IPS-20b (cell line): ENCODE results near the gene ASTN2.

Experiments
- H3K27ac ChIP-seq: one replicate; pipeline ENCODE4 v1.5.1; 2013; ENCODE audit warnings: low read length
- H3K27me3 ChIP-seq: 2 replicates; pipeline ENCODE4 v1.6.1; 2013; ENCODE audit warnings: mild to moderate bottlenecking, low read length, inconsistent platforms; ENCODE audit not compliant: insufficient read depth
- H3K36me3 ChIP-seq: 2 replicates; pipeline ENCODE4 v1.6.1; 2013; ENCODE audit warnings: low read depth, mild to moderate bottlenecking, inconsistent platforms, low read length, moderate library complexity; ENCODE audit not compliant: insufficient read depth
- H3K4me1 ChIP-seq: 2 replicates; pipeline ENCODE4 v1.6.1; 2013; ENCODE audit warnings: mild to moderate bottlenecking, control low read depth, inconsistent platforms, low read length, moderate library complexity; ENCODE audit not compliant: insufficient read depth
- H3K4me3 ChIP-seq: 2 replicates; pipeline ENCODE4 v1.5.1; 2013; ENCODE audit warnings: mild to moderate bottlenecking, low read length, inconsistent platforms
- H3K9ac ChIP-seq: 2 replicates; pipeline ENCODE4 v1.6.1; 2013; ENCODE audit warnings: low read depth, mild to moderate bottlenecking, inconsistent platforms, low read length, moderate library complexity
- H3K9me3 ChIP-seq: 2 replicates; pipeline ENCODE4 v1.6.1; 2013; ENCODE audit warnings: mild to moderate bottlenecking, low read depth, low read length, inconsistent platforms; ENCODE audit not compliant: insufficient read depth

Gene ASTN2

DNA sequence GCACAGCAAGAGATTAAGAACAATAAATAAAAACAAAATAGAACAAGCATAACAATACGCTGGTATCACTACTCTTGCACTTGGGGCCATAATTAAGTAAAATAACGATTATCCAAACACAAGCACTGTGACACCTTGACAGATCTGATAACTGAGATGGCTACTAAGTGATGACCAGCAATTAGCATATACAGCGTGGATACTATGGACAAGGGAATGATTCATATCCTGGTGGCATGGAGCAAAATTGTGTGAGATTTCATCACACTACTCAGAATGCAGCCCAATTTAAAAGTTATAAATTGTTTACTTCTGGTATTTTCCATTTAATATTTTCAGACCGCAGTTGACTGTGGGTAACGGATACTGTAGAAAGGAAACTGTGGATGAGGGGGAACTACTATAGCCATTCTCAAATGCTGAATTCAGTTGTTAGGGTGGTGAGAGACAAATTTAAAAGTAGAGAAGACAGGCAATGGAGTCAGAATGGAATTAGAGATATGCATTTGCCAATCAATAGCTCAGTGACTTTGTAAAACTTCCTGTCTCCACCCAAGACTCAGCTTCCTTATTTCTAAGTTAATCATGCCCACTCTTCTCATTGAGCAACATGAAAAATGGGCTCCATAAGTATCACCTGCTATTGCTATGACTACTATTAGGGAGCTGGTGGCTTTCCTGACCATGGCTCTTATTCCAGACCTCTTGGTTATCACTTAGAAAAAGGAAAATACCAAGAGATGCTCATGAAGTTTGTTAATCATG, 427.0 kb downstream of the ASTN2 start:
- Histone ChIP-seq H3K9me3 (no peaks in the 10 kb centered on the region), H3K4me1 (peaks cover 11% of the 10 kb centered on the region; the same call in 1 of the 2 replicates), H3K27ac (no peak overlapping the region), H3K4me3 (no peak overlapping the region), H3K27me3 (no peaks in the 10 kb centered on the region), H3K36me3 (no peaks in the 10 kb centered on the region), H3K9ac (no peak overlapping the region)

GRCh38 chr9:116986015-116986414, 428.8 kb downstream of the ASTN2 start:
- H3K9me3 ChIP-seq: no peaks in the 10 kb centered on the region
- H3K4me3 ChIP-seq: no peak overlapping the region
- H3K36me3 ChIP-seq: no peaks in the 10 kb centered on the region
- H3K27me3 ChIP-seq: no peaks in the 10 kb centered on the region
- H3K9ac ChIP-seq: no peak overlapping the region
- peaks cover 11% of the 10 kb centered on the region; the same call in 1 of the 2 replicates for H3K4me1 ChIP-seq
- no peak overlapping the region for H3K27ac ChIP-seq

DNA sequence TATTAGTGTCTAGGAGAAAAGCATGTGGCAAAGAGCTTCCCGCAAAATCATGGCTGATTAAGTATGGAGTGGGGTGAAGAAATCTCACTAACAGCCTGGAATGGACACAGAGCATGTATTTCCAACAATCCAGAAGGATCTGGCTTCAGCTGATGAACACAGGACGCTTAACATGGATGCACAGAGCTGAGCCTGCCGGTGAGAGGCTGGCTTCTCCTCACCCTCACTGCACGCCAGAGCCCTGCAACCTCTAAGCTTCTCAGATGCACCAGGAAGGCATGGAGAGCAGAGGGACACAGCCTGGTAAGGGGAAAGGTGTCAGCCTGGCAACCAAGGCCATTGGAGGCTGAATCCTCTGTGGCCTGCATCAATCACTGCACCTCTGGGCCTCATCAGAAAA, 429.3 kb downstream of the ASTN2 start:
- Histone ChIP-seq H3K4me1 (peaks cover 8% of the 10 kb centered on the region; the same call in 1 of the 2 replicates), H3K36me3 (no peaks in the 10 kb centered on the region), H3K9me3 (no peaks in the 10 kb centered on the region), H3K27ac (no peak overlapping the region), H3K4me3 (no peak overlapping the region), H3K27me3 (no peaks in the 10 kb centered on the region), H3K9ac (no peak overlapping the region)

DNA sequence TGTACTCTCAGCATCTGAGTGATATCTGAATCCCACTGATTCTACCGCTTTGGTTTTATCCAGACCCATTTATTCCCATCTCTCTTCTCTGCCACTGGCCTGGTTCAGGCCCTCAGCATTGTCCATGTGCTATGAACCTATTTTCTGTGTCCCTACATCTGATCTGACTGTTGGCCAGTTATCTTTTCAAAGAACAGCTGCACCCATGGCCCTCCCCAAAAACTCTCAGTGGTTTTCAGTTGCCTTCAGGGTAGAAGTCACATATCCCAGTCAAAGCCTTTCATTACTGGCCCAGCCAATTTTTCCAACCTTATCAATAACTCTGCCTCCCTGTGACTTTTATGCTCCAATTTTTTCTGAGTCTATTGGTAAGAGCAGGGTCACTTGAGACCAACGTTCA, 430.7 kb downstream of the ASTN2 start:
- H3K36me3 ChIP-seq: no peaks in the 10 kb centered on the region
- H3K27ac ChIP-seq: no peak overlapping the region
- no peaks in the 10 kb centered on the region for H3K9me3 ChIP-seq
- peaks cover 12% of the 10 kb centered on the region for H3K4me1 ChIP-seq
- H3K27me3 ChIP-seq: no peaks in the 10 kb centered on the region
- H3K4me3 ChIP-seq: no peak overlapping the region
- H3K9ac ChIP-seq: no peak overlapping the region

- Histone ChIP-seq H3K9me3 (no peaks in the 10 kb centered on the region), H3K4me1 (peaks cover 10% of the 10 kb centered on the region), H3K9ac (no peak overlapping the region), H3K27me3 (no peaks in the 10 kb centered on the region), H3K27ac (no peak overlapping the region), H3K36me3 (no peaks in the 10 kb centered on the region), H3K4me3 (no peak overlapping the region)
Measured at GRCh38 chr9:116980582-116981120, 434.2 kb downstream of the ASTN2 start.

DNA sequence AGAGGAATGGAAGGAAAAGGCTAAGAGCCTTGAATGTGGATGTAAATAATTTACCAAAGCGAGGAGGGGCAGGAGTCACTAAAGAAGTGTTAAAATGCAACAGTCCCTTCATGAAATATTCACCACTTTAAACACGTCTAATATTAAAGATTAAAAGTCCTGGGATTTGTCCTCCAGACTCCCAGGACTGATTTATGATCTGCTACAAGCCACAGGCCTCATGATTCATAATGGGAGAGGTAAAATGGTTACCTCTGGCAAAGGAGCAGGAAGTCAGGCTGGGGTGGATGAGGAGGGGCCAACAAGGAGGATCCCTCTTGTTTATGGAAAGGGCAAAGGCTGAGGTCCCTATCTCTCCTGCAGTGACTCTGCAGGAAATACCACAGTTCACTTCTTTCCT, 435.4 kb downstream of the ASTN2 start:
- Histone ChIP-seq H3K9me3 (no peaks in the 10 kb centered on the region), H3K4me1 (peaks cover 4% of the 10 kb centered on the region), H3K9ac (no peak overlapping the region), H3K4me3 (no peak overlapping the region), H3K36me3 (0 out of 2 replicates have a peak, but pooled peaks cover 3% of the 10 kb centered on the region), H3K27me3 (no peaks in the 10 kb centered on the region), H3K27ac (no peak overlapping the region)

GRCh38 chr9:116978155-116978554, 436.7 kb downstream of the ASTN2 start:
- no peak overlapping the region for H3K9ac ChIP-seq
- no peak overlapping the region for H3K4me3 ChIP-seq
- no peak overlapping the region for H3K27ac ChIP-seq
- H3K4me1 ChIP-seq: peaks cover 4% of the 10 kb centered on the region
- 0 out of 2 replicates have a peak, but pooled peaks cover 3% of the 10 kb centered on the region for H3K36me3 ChIP-seq
- H3K27me3 ChIP-seq: no peaks in the 10 kb centered on the region
- no peaks in the 10 kb centered on the region for H3K9me3 ChIP-seq

- no peak overlapping the region for H3K27ac ChIP-seq
- H3K4me3 ChIP-seq: no peak overlapping the region
- no peak overlapping the region for H3K9ac ChIP-seq
- H3K9me3 ChIP-seq: no peaks in the 10 kb centered on the region
- H3K4me1 ChIP-seq: peaks cover 4% of the 10 kb centered on the region
- no peaks in the 10 kb centered on the region for H3K27me3 ChIP-seq
- 0 out of 2 replicates have a peak, but pooled peaks cover 3% of the 10 kb centered on the region for H3K36me3 ChIP-seq
Measured at GRCh38 chr9:116975126-116975525, 439.7 kb downstream of the ASTN2 start.

DNA sequence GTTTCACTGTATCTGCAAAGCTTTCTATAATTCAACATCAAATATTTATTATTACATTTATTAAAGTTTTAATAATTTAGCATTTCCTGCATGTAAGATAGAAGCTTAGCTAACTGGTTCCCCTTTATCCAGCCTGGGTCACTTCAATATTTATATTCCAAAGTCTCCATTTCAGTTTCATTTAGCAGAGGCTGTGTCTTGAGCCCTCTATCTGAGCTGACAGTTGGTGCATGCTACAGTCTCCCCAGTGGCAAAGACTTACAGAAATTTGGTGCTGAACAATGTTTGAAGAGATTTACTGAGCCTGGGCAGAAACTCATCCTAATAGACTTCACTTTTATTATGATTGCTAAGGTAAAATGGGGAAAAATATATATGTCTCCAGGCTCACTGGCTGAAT, 448.7 kb downstream of the ASTN2 start:
- no peaks in the 10 kb centered on the region for H3K36me3 ChIP-seq
- no peak overlapping the region for H3K9ac ChIP-seq
- no peaks in the 10 kb centered on the region for H3K9me3 ChIP-seq
- H3K27me3 ChIP-seq: no peaks in the 10 kb centered on the region
- H3K4me1 ChIP-seq: no peaks in the 10 kb centered on the region
- no peak overlapping the region for H3K27ac ChIP-seq
- no peak overlapping the region for H3K4me3 ChIP-seq

- Histone ChIP-seq H3K4me1 (no peaks in the 10 kb centered on the region), H3K9me3 (no peaks in the 10 kb centered on the region), H3K27me3 (no peaks in the 10 kb centered on the region), H3K36me3 (no peaks in the 10 kb centered on the region), H3K27ac (no peak overlapping the region), H3K4me3 (no peak overlapping the region), H3K9ac (no peak overlapping the region)
Measured at GRCh38 chr9:116964258-116964657, 450.6 kb downstream of the ASTN2 start.

- Histone ChIP-seq H3K4me1 (no peaks in the 10 kb centered on the region), H3K27me3 (no peaks in the 10 kb centered on the region), H3K27ac (no peak overlapping the region), H3K9me3 (no peaks in the 10 kb centered on the region), H3K9ac (no peak overlapping the region), H3K4me3 (no peak overlapping the region), H3K36me3 (no peaks in the 10 kb centered on the region)
Measured at GRCh38 chr9:116959809-116960208, 455.0 kb downstream of the ASTN2 start.

DNA sequence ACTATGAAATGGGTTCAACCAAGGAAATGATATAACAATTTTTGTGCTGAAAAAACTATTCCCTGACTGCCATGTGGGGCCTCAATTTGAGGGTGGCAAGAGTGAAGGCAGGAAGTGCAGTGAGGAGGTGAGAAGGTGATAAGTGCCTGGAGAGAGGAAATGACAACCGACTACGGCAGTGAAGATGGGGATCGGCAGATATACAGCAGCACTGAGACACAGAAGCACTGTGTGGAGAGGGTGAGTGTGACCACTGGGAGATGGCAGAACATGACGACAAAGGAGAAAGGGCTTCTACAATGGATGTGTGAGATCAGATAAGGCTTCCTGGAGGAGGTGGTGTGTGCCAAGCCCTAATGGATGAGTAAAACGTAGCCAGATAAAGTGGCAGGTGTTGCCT, 456.0 kb downstream of the ASTN2 start:
- H3K27me3 ChIP-seq: no peaks in the 10 kb centered on the region
- no peaks in the 10 kb centered on the region for H3K9me3 ChIP-seq
- no peak overlapping the region for H3K27ac ChIP-seq
- H3K4me3 ChIP-seq: no peak overlapping the region
- no peak overlapping the region for H3K9ac ChIP-seq
- no peaks in the 10 kb centered on the region for H3K36me3 ChIP-seq
- H3K4me1 ChIP-seq: no peaks in the 10 kb centered on the region
